ENCODE data around the gene HELZ2. TPM values are rescaled to one million over a fixed set of nuclear protein-coding genes. Genes with fewer than 3 reads are reported as not detected.

Gene HELZ2
- polyA plus RNA-seq, 6 donors from 2014 or later, result 2.5 to 11.6 (median 9.3) TPM

DNA sequence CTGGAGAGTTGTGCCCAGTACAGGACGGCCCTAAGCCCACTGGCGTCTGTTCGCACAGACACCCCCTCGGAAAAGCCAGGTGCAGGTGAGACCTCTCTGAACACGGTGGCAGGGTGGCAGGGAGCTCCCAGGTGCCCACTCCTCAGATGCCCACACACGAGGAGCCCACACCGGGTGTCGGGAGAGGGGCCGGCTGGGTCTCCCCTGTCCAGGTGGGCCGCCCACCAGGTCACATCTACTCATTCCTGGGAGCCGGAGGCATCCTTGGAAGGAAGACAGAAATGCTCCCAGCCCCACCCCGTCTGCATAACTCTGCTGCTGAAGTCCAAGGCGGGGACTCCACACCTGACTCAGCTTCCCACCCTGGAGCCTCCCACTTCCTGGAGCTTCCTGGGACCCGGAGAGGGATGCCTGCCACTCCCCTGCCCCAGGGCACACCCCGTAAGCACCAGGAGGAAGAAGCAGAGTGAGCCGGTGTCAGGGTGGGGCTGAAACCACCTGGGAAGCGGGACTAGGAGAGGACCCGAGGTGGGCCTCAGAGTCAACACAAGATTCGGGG lies 29.0 kb downstream of the HELZ2 start:
- Mint-ChIP-seq H3K4me3 (peak overlapping the region in 2 of 8 donors; percentile 3 to 6), H3K36me3 (no peaks in the 10 kb centered on the region), H3K27me3 (peaks cover 0 to 2% (median 0%) of the 10 kb centered on the region in 3 donors), H3K4me1 (peaks cover 36 to 54% (median 36%) of the 10 kb centered on the region in 3 donors), H3K9me3 (no peaks in the 10 kb centered on the region), H3K27ac (peak overlapping the region in 2 of 6 donors; percentile 53 to 81)
- DNase-seq, result no peak
- ATAC-seq (ENCODE audit: low read depth in 2 of 2), result no peak

DNA sequence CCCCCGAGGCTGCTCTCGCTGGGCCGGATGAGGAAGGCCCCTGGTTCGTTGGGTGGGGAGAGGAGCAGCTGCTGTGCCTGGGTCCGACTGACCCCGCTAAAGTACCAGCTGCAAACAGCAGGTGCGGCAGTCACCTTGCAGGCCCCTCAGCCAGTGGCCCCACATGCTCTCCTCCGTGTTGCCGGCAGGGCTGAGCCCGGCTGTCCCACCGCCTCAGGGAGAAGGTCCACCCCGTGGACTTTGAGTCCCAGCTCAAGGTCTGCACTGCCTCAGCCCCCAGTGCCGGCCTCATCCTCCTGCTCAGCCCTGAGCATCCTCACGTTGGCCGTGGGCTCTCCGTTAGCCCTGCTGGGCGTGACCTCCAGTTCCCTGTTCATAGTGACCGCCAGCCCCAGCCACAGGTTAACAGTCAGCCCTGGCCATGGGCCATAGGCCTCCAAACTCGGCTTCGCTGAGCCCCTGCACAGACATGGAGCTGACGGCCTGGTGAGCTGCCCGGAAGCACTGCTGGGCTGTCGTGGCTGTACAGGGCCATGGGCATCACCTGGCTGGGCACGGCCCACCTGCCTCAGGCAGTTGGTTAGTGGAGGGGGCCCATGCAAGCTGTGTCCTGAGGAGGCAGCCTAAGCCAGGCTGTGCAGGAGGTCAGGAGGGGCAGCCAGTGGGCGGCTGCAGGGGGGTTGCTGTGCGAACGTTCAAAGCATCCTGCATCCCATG lies 29.6 kb downstream of the HELZ2 start:
- DNase-seq, result no peak
- no peak for ATAC-seq (ENCODE audit: low read depth in 2 of 2)
- no peaks in the 10 kb centered on the region for H3K9me3 Mint-ChIP-seq
- H3K27ac Mint-ChIP-seq, result no peak overlapping the region
- no peak overlapping the region for H3K4me3 Mint-ChIP-seq
- no peaks in the 10 kb centered on the region for H3K36me3 Mint-ChIP-seq
- H3K27me3 Mint-ChIP-seq, result no peaks in the 10 kb centered on the region
- peaks cover 30 to 48% (median 31%) of the 10 kb centered on the region in 3 donors for H3K4me1 Mint-ChIP-seq

DNA sequence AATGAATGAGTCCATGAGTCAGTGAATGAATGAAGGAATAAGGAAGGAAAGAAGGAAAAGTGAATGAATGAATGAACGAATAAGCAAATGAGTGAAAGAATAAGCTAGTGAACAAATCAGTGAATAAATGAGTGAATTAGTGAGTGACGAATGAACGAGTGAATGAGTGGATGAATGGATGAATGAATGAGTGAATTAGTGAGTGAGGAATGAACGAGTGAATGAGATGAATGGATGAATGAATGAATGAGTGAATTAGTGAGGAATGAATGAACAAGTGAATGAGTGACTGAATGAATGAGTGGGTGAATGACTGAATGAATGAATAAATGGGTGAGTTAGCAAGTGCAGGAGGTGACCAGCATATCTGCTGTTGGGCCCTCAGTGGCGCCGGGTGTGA lies 30.3 kb downstream of the HELZ2 start:
- ATAC-seq (ENCODE audit: low read depth in 2 of 2) (no peak), DNase-seq (no peak)
- H3K27me3 Mint-ChIP-seq, result no peaks in the 10 kb centered on the region
- H3K4me3 Mint-ChIP-seq, result peak overlapping the region in 1 of 8 donors; percentile 62
- H3K27ac Mint-ChIP-seq, result peak overlapping the region in 1 of 6 donors; percentile 25
- no peaks in the 10 kb centered on the region for H3K36me3 Mint-ChIP-seq
- peaks cover 25 to 47% (median 27%) of the 10 kb centered on the region in 3 donors for H3K4me1 Mint-ChIP-seq
- no peaks in the 10 kb centered on the region for H3K9me3 Mint-ChIP-seq

DNA sequence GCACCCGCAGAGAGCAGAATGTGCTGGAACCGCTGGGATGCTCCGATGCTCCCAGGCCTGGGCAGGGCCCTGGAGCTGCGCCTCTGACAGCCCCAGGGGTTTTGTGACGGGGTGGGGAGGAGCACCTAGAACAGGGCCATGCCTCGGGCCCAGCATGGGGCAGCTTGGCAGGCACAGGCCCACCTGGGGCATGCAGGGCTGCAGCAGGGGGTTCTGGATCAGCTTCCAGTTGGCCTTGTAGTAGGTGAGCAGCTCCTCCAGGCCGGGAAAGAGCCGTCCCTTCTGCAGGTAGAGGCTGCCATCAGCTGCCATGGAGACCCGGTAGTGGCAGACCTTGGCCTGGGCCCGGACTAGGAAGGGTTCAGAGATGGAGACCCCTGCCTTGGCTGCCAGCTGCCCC lies 30.9 kb downstream of the HELZ2 start:
- no peaks in the 10 kb centered on the region for H3K36me3 Mint-ChIP-seq
- ATAC-seq (ENCODE audit: low read depth in 2 of 2) (no peak), DNase-seq (no peak)
- H3K4me1 Mint-ChIP-seq, result peaks cover 23 to 43% (median 24%) of the 10 kb centered on the region in 3 donors
- peak overlapping the region in 1 of 8 donors; percentile 59 for H3K4me3 Mint-ChIP-seq
- peak overlapping the region in 3 of 6 donors; percentile 74 to 89 (median 79) for H3K27ac Mint-ChIP-seq
- H3K9me3 Mint-ChIP-seq, result no peaks in the 10 kb centered on the region
- H3K27me3 Mint-ChIP-seq, result no peaks in the 10 kb centered on the region

DNA sequence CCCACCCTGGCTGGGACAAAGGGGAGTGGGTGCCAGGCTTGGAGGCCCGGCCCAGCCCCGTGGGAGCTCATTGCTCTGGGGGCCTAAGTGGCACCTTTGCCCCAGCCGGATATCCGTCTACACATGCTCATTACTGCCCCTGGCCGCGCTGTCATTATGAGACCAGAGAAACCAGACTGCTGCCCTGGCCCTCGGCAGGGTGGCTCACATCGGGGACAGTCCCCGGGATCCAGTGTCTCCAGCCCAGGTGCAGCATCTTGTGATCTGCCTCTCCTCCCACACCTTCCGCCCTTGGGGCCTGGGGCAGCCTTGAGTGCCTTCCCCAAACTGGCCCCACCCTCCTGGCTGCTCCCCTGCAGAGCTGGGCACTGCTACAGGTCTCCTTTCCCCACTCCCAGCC lies 31.3 kb downstream of the HELZ2 start:
- H3K36me3 Mint-ChIP-seq, result no peaks in the 10 kb centered on the region
- H3K9me3 Mint-ChIP-seq, result no peaks in the 10 kb centered on the region
- peaks cover 25 to 47% (median 26%) of the 10 kb centered on the region in 3 donors for H3K4me1 Mint-ChIP-seq
- DNase-seq, result peak; percentile 53
- peak overlapping the region in 6 of 8 donors; percentile 6 to 82 (median 42) for H3K4me3 Mint-ChIP-seq
- peak; percentile 8 to 39 for ATAC-seq (ENCODE audit: low read depth in 2 of 2)
- no peaks in the 10 kb centered on the region for H3K27me3 Mint-ChIP-seq
- H3K27ac Mint-ChIP-seq, result peak overlapping the region in 4 of 6 donors; percentile 74 to 89 (median 79)

DNA sequence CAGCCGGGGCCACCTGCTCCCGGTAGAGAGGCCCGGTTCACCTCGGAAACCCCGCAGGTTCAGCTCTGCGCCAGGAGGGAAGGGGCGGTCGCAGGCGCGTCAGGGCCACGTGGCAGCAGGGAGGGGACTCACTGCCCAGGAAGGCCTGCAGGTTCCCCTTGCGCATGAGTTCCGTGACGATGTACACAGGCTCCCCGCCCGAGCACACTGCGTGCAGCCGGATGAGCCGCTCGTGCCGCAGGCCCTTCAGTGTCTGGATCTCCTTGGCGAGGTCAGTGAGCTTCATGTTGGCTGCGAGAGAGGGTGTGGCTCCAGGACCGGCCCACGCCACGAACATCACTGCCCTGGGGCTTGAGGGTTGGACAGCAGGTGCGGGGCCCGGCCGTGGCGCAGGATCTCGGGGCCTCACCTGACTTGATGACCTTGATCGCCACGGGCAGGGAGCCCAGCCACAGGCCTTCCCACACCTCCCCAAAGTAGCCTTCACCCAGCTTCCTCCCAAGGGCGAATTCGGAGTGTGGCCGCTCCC lies 31.9 kb downstream of the HELZ2 start:
- no peak for DNase-seq
- Mint-ChIP-seq H3K4me3 (peak overlapping the region in 2 of 8 donors; percentile 16 to 54), H3K9me3 (no peaks in the 10 kb centered on the region)

DNA sequence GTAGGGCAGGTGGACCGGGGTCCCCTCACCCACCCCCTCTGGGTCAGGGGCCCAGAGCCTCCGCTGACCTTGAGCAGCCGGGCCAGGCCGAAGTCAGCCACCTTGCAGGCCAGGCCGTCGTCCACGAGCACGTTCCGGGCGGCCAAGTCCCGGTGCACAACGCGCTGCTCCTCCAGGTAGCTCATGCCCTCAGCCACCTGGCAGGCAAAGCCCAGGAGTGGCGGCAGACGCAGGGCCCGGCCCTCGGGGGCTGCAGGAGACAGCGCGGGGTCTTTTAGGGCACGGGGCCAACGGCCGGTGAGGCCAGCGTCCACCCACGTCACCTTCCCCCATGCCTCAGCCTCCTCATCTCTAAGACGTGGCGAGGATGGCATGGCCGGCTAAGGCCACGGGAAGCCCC lies 32.7 kb downstream of the HELZ2 start:
- Mint-ChIP-seq H3K9me3 (no peaks in the 10 kb centered on the region), H3K4me1 (peaks cover 25 to 55% (median 33%) of the 10 kb centered on the region in 3 donors), H3K27me3 (no peaks in the 10 kb centered on the region), H3K4me3 (no peak overlapping the region), H3K36me3 (no peaks in the 10 kb centered on the region), H3K27ac (peak overlapping the region in 1 of 6 donors; percentile 24)
- ATAC-seq (ENCODE audit: low read depth in 2 of 2) (no peak), DNase-seq (no peak)

More for the DNA sequence above, 31.9 kb downstream of the HELZ2 start:
- no peak for ATAC-seq (ENCODE audit: low read depth in 2 of 2)
- Mint-ChIP-seq H3K27me3 (no peaks in the 10 kb centered on the region), H3K4me1 (peaks cover 25 to 53% (median 29%) of the 10 kb centered on the region in 3 donors), H3K27ac (peak overlapping the region in 1 of 6 donors; percentile 74), H3K36me3 (no peaks in the 10 kb centered on the region)

DNA sequence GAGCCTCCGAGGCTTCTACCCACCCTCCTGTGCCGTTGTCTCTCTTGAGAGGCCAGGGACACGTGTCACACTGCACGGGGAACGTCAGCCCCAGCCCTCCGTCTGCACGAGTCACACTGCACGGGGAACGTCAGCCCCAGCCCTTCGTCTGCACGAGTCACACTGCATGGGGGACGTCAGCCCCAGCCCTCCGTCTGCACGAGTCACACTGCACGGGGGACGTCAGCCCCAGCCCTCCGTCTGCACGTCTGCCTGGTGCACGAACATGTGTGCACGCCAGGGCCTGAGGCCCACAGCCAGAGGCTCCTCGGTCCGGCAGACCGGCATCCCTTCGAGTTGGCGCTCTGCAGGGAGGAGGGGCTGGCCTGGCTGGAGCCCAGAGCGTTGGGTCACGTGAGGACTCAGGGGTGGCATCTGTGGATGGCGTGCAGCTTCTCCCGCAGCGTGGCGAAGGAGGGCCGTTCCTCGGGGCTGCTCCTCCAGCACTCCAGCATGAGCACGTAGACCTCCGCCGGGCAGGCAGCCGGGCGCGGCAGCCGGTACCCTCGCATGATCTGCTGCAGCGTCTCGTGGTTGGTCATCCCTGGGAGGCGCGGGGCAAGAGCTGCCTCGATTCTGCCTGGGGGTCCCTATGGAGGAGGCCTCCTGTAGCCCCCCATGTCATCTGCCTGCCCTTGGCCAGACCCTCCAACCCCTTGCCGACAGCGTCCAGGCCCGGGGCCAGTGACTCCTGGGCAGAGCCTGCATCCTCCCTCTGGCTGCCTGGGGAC lies 33.4 kb downstream of the HELZ2 start:
- H3K27me3 Mint-ChIP-seq, result no peaks in the 10 kb centered on the region
- H3K27ac Mint-ChIP-seq, result peak overlapping the region in 1 of 6 donors; percentile 13
- ATAC-seq (ENCODE audit: low read depth in 2 of 2), result no peak
- H3K36me3 Mint-ChIP-seq, result no peaks in the 10 kb centered on the region
- peaks cover 20 to 52% (median 35%) of the 10 kb centered on the region in 3 donors for H3K4me1 Mint-ChIP-seq
- H3K4me3 Mint-ChIP-seq, result peak overlapping the region in 2 of 8 donors; percentile 14 to 24
- no peak for DNase-seq
- no peaks in the 10 kb centered on the region for H3K9me3 Mint-ChIP-seq

DNA sequence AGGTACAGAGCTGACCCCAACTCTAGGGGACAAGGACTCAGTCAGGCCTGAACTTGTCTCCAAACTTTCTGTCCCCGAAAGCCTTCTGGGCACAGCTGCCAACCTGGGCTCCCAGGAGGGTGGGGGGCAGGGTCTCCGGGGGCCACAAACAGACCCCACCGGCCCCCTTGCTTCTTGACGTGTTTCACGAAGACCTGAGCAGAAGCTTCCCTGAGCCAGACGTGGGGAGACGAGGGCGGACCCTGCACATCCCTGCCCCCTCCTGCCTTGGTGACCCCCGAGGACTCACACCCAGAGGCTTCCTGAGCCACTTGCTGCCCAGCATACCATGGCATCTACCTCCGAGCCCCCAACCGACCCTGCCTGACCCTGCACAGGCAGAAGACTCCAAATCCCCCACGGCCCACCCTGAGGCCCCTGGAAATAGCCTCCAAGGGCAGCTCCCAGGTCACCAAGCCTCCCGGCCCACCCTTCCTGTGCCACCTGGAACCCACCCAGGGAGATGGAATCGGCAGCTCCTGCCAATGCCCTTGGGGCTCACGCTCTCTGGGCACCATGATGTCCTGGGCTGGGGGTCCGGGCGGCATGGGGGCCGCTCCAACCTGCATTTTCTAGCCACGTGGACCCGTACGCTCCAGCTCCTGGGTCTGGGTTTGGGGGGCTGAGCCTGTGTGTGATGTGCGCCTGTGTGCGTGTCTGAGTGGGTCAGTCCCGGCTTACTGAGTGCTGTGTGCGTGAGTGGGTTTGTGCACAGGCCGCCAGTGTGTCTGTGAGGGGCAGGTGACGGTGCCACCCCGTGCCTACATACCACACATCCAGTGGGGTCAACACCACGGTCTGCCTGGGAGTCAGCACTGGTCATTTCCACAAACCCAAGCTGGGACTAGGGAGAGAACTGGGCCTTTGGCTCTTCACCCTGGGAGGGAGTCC lies 34.3 kb downstream of the HELZ2 start:
- H3K27ac Mint-ChIP-seq, result peak overlapping the region in 4 of 6 donors; percentile 29 to 89 (median 60)
- ATAC-seq (ENCODE audit: low read depth in 2 of 2), result no peak

DNA sequence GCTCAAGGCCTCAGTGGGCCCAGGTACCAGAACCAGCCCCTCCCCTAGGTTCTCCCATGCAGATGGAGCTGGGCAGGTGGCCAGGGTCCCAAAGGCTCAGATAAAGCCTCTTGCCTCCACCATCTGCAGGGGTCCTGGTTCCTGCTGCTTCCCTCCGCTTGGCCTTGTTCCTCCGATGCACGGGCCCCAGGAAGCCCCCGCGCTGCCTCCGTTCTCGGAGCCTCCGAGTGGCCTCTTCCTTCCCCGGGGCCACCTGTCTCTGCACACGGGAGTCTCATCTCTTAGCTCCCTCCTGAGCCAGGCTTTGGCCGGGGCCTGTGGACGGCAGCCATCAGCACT lies 35.0 kb downstream of the HELZ2 start:
- Mint-ChIP-seq H3K9me3 (no peaks in the 10 kb centered on the region), H3K27ac (peak overlapping the region in 2 of 6 donors; percentile 36 to 49), H3K36me3 (no peaks in the 10 kb centered on the region), H3K4me3 (peak overlapping the region in 4 of 8 donors; percentile 21 to 79 (median 26)), H3K27me3 (no peaks in the 10 kb centered on the region), H3K4me1 (peaks cover 15 to 39% (median 24%) of the 10 kb centered on the region in 3 donors)
- no peak for ATAC-seq (ENCODE audit: low read depth in 2 of 2)
- no peak for DNase-seq

More for the DNA sequence above, 34.3 kb downstream of the HELZ2 start:
- H3K9me3 Mint-ChIP-seq, result no peaks in the 10 kb centered on the region
- DNase-seq, result no peak
- H3K27me3 Mint-ChIP-seq, result no peaks in the 10 kb centered on the region
- H3K4me3 Mint-ChIP-seq, result peak overlapping the region in 6 of 8 donors; percentile 21 to 79 (median 40)
- H3K4me1 Mint-ChIP-seq, result peaks cover 15 to 43% (median 28%) of the 10 kb centered on the region in 3 donors
- H3K36me3 Mint-ChIP-seq, result no peaks in the 10 kb centered on the region

DNA sequence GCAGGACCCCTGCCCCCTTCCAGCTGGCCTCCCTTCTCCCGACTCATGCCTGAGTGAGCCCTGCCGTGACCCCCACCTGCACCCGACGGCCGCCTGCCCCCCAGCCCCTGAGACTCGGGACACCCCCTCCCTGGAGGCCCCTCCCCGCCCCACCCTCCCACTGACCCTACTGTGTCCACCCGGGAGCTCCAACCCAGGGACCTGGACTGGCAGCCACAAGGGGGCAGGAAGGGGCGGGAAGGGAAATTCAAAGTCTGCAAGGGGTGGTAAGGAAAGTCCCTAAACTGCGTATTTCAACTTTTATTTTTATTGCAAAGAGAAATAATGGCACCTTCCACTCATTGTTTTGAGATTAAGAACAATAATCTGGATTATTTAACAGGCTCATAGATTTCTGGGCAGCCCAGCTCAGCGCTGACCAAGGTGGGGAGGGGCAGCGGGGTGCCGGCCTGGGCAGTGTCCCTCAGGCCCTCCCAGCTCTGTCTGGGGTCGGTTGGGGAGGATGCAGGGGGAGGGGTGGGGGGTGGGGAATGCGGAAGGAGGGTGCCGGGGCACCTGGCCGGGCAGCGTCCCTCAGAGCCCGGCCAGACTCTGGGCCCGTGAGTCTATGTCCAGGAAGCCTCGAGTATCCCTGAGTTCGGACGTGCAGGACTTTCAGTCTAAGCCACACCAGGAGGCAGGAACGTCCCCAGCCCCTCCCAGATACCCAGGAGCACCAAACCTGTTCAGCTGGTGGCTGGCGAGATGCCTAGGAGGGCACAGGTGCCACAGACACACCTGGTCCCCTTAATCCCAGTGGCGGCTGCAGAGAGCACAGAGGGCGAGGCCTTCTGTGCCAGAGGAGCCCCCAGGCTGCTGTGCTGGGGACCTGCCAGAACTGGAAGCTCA lies 35.6 kb downstream of the HELZ2 start:
- peak overlapping the region; percentile 76 to 87 (median 81) for H3K4me3 Mint-ChIP-seq
- H3K27ac Mint-ChIP-seq, result peak overlapping the region; percentile 72 to 94 (median 86)
- no peaks in the 10 kb centered on the region for H3K36me3 Mint-ChIP-seq
- H3K4me1 Mint-ChIP-seq, result peaks cover 13 to 33% (median 19%) of the 10 kb centered on the region in 3 donors
- DNase-seq, result peak; percentile 48
- H3K27me3 Mint-ChIP-seq, result no peaks in the 10 kb centered on the region
- peak; percentile 35 to 43 for ATAC-seq (ENCODE audit: low read depth in 2 of 2)
- H3K9me3 Mint-ChIP-seq, result no peaks in the 10 kb centered on the region

Data from naive B cell (primary cell).